T-helper 22 cell (primary cell): ENCODE measurements around the gene GMNC.

Experiments
- DNase-seq: peaks from one replicate; pipeline ENCODE4 v3.0.0-alpha.2; 2020; ENCODE audit warnings: low read depth

Gene GMNC

DNA sequence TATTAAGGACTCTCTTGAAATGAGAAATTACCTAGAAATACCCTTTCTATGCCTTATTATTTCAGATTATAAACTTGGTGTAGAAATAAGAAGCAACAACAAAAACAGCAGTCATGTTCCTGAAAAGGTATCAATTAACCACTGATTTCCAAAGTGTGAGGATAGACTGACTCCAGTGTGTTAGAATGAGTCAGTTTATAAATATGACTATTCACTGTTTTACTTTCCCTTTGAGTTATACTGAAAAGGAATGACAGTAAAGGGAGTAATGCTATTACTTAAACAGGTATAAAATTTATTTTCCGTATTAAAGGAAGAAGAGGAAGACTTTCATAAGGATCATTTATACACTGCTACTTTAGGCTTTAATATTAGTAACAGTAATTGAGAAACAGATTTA lies 12.9 kb downstream of the GMNC start:
- DNase-seq: no peak

DNA sequence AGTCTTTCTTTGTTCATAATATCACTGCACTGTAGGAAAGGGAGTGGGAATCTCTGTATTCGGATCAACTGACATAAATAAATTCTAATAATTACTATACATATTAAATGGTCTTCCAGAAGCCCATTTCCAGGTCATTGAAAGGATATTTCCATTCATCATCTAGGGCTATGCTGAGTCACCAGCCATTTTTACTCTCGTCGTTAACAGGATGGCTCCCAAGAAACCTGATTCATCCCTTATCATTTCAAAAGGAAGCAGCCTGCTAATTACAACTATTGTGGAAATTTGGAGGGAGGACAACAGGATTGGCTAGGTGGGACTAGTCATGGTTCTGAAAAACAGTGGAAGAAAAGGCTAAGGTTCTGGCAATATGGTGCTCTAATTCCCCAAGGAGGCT lies 13.6 kb downstream of the GMNC start:
- DNase-seq: no peak

DNA sequence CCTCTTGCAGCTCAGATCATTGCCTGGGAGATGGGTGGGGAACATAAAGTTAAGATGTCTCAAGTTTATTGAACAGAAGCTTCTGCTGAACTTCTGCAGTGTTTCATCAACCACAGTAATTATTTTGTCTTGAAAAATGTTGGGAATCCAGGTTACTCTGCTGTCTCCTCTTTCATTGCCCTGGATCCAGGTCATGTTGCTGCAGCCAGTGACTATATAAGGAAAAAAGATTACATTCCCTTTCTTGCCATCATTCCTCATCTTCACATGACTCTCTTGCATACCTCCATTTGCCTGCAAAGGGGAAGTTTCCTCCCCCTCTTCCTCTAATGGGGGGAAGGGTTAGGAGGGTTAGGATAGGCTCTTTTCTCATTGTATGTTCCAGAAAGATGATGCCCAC lies 15.1 kb downstream of the GMNC start:
- DNase-seq: no peak

DNA sequence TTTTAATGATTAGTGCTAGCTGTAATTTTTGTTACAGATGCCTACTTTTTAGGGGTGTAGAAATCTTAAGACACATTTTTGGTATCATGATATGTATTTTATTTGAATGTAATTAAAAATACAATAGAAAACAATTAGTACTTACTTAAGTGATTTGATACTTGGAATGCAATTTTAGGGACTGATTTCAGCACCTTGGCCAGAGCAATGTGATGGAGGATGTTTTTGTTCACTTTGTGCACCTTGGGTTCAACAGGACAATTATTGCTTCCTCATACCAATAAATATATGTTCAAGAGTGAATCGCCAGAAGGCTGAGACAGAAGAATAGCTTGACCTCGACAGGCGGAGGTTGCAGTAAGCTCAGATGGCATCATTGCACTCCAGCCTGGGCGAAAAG lies 22.3 kb downstream of the GMNC start:
- no peak for DNase-seq

DNA sequence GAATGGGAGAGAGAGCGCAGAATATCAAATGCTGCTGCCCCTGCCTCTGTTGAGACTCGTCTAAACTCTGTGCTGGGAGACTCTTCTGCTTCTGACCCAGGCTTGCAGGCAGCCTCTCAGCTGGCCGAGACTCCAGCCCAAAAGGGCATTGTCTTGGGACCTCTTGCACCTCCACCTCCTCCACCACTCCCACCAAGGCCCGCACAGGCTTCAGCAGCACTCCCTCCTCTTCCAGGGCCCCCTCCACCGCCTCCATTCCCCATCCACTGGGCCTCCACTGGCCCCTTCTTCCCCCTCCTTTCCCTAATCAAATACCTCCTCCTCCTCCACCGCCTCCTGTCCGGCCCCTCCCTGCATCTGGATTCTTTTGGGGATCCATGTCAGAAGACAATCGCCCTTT lies 31.3 kb downstream of the GMNC start:
- no peak for DNase-seq

DNA sequence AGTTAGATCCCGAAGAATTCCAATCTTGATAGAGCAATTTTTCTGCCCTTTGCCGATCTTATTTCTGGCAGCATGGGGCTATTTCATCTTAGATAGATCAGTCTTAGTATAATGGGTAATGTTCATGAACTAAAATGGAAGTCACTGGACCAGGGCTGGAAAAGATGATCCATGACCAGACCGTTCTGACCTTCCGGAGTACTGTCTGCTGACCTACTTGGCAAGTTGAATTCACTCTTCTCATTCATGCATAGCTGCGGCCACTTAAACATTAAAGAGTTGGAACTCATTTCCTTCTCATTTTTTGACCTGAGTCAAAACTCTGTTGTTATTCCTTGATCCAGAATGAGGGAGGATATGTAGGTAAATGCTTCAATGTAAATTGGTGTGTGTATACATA lies 32.5 kb downstream of the GMNC start:
- DNase-seq: no peak

DNA sequence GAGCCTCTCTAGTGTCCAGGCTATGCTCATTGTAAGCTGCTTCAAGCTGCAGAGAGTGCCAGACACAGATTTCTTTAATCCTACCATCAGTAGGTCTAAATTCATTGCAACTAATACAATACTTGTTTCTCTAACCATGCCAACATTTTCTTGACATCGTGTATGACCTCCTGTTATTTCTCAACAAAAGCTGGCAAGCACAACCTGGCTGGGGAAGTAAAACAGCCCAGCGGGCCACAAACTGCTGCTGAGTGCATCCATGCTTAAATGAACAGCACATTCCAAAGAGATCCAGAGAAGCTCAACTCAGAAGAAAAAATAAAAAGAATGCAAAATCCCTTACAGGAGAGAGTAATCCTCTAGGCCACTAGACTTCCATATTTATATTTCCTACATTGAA lies 36.5 kb downstream of the GMNC start:
- no peak for DNase-seq

DNA sequence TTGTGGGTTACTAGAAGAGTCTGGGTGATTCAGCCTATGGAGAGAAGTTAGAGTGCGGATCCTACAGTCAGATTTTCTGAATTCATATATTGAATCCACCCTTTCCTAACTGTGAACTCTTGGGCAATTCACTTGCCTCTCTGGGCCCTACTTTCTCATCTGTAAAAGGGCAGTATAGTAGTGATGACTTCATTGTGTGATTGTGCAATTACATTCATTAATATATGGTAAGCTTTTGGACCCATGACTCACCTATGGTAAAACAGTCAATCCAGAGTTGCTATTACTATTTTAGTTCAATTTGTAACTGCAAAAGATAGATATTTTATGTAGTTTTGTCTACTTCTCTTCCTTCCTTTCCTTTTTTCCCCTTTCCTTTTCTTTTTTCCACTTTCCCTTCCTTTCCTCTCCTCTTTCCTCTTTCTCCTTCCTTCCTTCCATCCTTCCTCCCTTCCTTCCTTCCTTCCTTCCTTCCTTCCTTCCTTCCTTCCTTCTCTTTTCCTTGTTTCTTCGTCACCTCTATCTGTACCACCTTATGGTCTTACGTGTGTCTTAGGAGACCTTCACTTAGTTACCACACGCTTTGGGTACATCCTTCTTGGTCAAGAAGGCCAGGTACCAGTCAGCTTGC lies 37.0 kb downstream of the GMNC start:
- no peak for DNase-seq

DNA sequence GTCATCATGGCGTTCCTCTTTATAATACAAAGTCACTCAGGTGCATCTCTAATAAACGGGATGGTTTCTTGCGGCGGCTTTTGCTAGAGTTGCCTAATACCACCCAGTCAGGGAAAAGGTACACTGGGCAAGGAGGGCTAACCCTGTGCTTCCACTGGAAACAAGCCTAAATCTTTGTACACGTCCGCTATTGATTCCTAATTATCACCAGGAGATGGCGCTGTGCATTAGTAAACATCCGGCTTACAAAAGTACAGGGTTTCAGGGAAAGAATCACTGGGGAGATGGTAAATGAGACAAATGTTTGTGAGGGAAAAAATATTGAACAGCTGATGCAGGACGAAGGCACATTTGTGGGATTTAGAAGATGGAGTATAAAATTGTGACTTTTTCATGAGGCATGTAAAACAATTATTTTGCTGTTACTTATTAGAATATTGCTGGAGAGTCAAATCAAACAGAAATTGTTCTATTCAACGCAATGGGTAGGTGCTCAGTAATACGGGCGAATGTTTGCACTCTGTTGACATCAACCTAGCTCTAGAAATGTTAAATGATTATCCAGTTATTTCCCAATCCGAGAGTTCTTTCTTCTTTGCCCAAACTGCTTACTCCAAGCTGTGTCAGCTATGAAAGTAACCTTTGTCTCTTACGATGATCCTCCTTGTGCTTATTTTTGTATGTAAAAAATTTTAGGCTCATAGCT lies 50.6 kb downstream of the GMNC start:
- no peak for DNase-seq

DNA sequence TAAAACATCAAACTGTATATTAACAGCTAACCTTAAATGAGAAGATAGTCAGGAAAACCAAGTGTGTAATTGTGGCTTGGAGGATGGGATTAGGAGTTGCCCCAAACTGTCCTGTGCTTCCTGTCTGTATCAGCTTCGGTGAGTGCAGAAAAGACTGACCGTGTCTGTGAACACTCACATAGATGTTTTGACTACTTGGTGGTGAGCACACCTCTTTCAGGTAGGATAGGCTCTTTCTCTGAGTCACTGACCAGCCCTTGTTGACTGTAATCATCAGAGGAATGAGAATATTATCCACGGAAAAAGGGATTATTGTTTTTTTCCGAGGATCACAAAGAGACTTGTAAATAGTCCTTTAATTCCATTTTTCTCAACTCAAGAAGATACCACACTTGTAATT lies 51.5 kb downstream of the GMNC start:
- DNase-seq: no peak

DNA sequence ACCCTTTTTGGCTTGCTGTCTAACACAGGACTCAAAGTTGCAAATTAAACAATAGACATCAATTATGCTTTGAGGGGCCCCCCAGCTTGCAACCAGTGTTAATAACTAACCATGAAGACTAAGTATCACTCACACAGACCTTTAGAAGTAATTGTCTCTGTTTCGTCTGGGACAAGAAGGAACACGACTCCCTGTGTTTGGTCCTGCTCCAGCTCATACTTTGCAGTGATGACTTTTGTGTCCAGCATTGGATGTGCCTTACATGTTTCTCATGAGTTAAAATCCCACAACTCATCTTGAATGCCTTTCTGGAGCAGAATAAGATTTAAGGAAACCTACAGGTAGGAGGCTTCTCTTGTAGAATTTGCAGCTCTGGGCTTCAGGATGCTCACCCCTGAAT lies 53.1 kb downstream of the GMNC start:
- no peak for DNase-seq

DNA sequence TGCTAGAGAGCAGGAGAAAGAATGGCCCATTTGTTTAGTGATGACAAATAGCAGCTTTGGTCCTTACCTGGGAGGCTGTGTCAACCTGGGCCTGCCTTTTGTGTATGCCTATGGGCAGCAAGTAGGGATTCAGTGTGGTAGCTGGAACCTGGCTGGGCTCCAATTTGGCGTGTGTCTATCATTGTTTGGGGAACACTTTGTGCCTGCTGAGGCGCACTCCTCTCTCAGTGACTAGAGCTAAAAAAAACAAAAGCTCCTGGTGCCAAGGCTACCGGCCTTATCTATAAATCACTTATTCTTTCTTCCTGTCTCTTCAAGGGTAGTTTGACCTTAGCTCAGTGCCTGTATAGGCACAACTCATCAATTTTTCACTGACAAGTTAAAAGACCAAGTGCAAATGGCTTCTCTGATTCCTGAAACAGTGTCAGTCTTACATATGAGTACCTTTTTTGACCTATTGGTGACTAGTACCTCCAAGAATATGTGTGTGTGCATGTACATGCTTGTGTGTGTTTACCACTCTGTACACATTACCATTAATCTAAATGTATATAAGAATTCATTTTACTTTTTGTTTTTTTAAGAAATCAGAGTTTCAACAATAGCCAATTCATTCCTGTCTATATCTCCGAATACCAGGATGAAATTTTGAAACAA lies 54.6 kb downstream of the GMNC start:
- DNase-seq: no peak
